PFSK-1 (cell line): ENCODE data around the gene EEFSEC.

Experiments
- POLR2AphosphoS5 ChIP-seq: IDR thresholded peaks from 2 replicates; pipeline ENCODE4 v1.6.1; 2012; ENCODE audit warnings: low read depth, mild to moderate bottlenecking, control low read depth, low read length, moderate library complexity
- SIN3A ChIP-seq: IDR thresholded peaks from 2 replicates; pipeline ENCODE4 v1.6.1; 2012; ENCODE audit warnings: mild to moderate bottlenecking, low read length, moderate library complexity, borderline replicate concordance; ENCODE audit not compliant: insufficient read depth
- TAF1 ChIP-seq: IDR thresholded peaks from 2 replicates; pipeline ENCODE4 v1.6.1; 2012; ENCODE audit warnings: low read length, control low read depth, borderline replicate concordance; ENCODE audit not compliant: insufficient read depth
- TF ChIP-seq, protein P1 (sequence below), 2 experiments: IDR thresholded peaks; 2 replicates each; pipeline versions ENCODE4 v1.6.1 to v1.8.0; 2011 to 2012; ENCODE audit warnings: low read depth in 2 of 2, low read length in 2 of 2, control low read depth in 1 of 2, inconsistent platforms in 1 of 2, mild to moderate bottlenecking in 1 of 2, moderate library complexity in 1 of 2; ENCODE audit not compliant: insufficient read depth in 1 of 2

GRCh38 chr3:128167973-128168674 lies 14.8 kb downstream of the EEFSEC start:
- TF ChIP-seq TAF1: no peak
- TF ChIP-seq SIN3A: no peak
- no peak for TF ChIP-seq POLR2AphosphoS5
- TF ChIP-seq, protein P1, sequence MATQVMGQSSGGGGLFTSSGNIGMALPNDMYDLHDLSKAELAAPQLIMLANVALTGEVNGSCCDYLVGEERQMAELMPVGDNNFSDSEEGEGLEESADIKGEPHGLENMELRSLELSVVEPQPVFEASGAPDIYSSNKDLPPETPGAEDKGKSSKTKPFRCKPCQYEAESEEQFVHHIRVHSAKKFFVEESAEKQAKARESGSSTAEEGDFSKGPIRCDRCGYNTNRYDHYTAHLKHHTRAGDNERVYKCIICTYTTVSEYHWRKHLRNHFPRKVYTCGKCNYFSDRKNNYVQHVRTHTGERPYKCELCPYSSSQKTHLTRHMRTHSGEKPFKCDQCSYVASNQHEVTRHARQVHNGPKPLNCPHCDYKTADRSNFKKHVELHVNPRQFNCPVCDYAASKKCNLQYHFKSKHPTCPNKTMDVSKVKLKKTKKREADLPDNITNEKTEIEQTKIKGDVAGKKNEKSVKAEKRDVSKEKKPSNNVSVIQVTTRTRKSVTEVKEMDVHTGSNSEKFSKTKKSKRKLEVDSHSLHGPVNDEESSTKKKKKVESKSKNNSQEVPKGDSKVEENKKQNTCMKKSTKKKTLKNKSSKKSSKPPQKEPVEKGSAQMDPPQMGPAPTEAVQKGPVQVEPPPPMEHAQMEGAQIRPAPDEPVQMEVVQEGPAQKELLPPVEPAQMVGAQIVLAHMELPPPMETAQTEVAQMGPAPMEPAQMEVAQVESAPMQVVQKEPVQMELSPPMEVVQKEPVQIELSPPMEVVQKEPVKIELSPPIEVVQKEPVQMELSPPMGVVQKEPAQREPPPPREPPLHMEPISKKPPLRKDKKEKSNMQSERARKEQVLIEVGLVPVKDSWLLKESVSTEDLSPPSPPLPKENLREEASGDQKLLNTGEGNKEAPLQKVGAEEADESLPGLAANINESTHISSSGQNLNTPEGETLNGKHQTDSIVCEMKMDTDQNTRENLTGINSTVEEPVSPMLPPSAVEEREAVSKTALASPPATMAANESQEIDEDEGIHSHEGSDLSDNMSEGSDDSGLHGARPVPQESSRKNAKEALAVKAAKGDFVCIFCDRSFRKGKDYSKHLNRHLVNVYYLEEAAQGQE (IDR thresholded peaks at IDR 0.05; ENCODE audit: insufficient read depth in 1 of 2, low read depth in 2 of 2, low read length in 2 of 2): no peak
